ENCODE data around the gene MAN2A1. TPM values are rescaled to one million over a fixed set of nuclear protein-coding genes. Genes with fewer than 3 reads are reported as not detected.

The MAN2A1 gene
- total and polyA plus RNA-seq, 4 donors = 29.5 to 107 (median 42.0) TPM

- no peak overlapping the region for H3K27ac ChIP-seq (ENCODE audit: low read depth, low read length)
- H3K9me3 ChIP-seq (ENCODE audit: control insufficient read depth, insufficient read depth, low read length) = no peaks in the 10 kb centered on the region
- no peaks in the 10 kb centered on the region for H3K36me3 ChIP-seq (ENCODE audit: control insufficient read depth, insufficient read depth, low read length)
- H3K27me3 ChIP-seq (ENCODE audit: control insufficient read depth, insufficient read depth, low read length) = no peaks in the 10 kb centered on the region
- H3K4me3 ChIP-seq (ENCODE audit: low read depth, low read length) = no peak overlapping the region
- WGBS (ENCODE audit: insufficient coverage) = no CpG with 5 or more reads among the region's 5 CpGs
- no peaks in the 10 kb centered on the region for H3K4me1 ChIP-seq (ENCODE audit: control insufficient read depth, insufficient read depth, low read length)
- DNase-seq (ENCODE audit: low read depth in 4 of 6, low spot score in 6 of 6) = no peak
Observed at GRCh38 chr5:109779036-109779735, 89.5 kb downstream of the MAN2A1 start.

- WGBS (ENCODE audit: insufficient coverage) = no CpG with 5 or more reads among the region's 2 CpGs
Observed at GRCh38 chr5:109784687-109785086, 95.0 kb downstream of the MAN2A1 start.

GRCh38 chr5:109786206-109786855 lies 96.6 kb downstream of the MAN2A1 start:
- H3K4me3 ChIP-seq (ENCODE audit: low read depth, low read length) = no peak overlapping the region
- no peaks in the 10 kb centered on the region for H3K4me1 ChIP-seq (ENCODE audit: control insufficient read depth, insufficient read depth, low read length)
- H3K9me3 ChIP-seq (ENCODE audit: control insufficient read depth, insufficient read depth, low read length) = no peaks in the 10 kb centered on the region
- no peaks in the 10 kb centered on the region for H3K36me3 ChIP-seq (ENCODE audit: control insufficient read depth, insufficient read depth, low read length)
- H3K27ac ChIP-seq (ENCODE audit: low read depth, low read length) = no peak overlapping the region
- 100% methylated on average over 1 of the region's 5 CpGs for WGBS (ENCODE audit: insufficient coverage)
- no peaks in the 10 kb centered on the region for H3K27me3 ChIP-seq (ENCODE audit: control insufficient read depth, insufficient read depth, low read length)
- no peak for DNase-seq (ENCODE audit: low read depth in 4 of 6, low spot score in 6 of 6)

More at GRCh38 chr5:109784687-109785086, 95.0 kb downstream of the MAN2A1 start:
- Histone ChIP-seq H3K27me3 (ENCODE audit: control insufficient read depth, insufficient read depth, low read length) (no peaks in the 10 kb centered on the region), H3K4me1 (ENCODE audit: control insufficient read depth, insufficient read depth, low read length) (no peaks in the 10 kb centered on the region), H3K36me3 (ENCODE audit: control insufficient read depth, insufficient read depth, low read length) (no peaks in the 10 kb centered on the region), H3K9me3 (ENCODE audit: control insufficient read depth, insufficient read depth, low read length) (no peaks in the 10 kb centered on the region), H3K27ac (ENCODE audit: low read depth, low read length) (no peak overlapping the region), H3K4me3 (ENCODE audit: low read depth, low read length) (no peak overlapping the region)
- DNase-seq (ENCODE audit: low read depth in 4 of 6, low spot score in 6 of 6) = no peak

- Histone ChIP-seq H3K27me3 (ENCODE audit: control insufficient read depth, insufficient read depth, low read length) (no peaks in the 10 kb centered on the region), H3K4me1 (ENCODE audit: control insufficient read depth, insufficient read depth, low read length) (no peaks in the 10 kb centered on the region), H3K4me3 (ENCODE audit: low read depth, low read length) (no peak overlapping the region), H3K9me3 (ENCODE audit: control insufficient read depth, insufficient read depth, low read length) (no peaks in the 10 kb centered on the region), H3K27ac (ENCODE audit: low read depth, low read length) (no peak overlapping the region), H3K36me3 (ENCODE audit: control insufficient read depth, insufficient read depth, low read length) (no peaks in the 10 kb centered on the region)
- WGBS (ENCODE audit: insufficient coverage) = 100% methylated on average over 2 of the region's 3 CpGs
- DNase-seq (ENCODE audit: low read depth in 4 of 6, low spot score in 6 of 6) = no peak
Observed at GRCh38 chr5:109788596-109788995, 98.9 kb downstream of the MAN2A1 start.

GRCh38 chr5:109792613-109793012 lies 102.9 kb downstream of the MAN2A1 start:
- H3K4me1 ChIP-seq (ENCODE audit: control insufficient read depth, insufficient read depth, low read length) = no peaks in the 10 kb centered on the region
- DNase-seq (ENCODE audit: low read depth in 4 of 6, low spot score in 6 of 6) = no peak
- H3K4me3 ChIP-seq (ENCODE audit: low read depth, low read length) = no peak overlapping the region
- no peaks in the 10 kb centered on the region for H3K36me3 ChIP-seq (ENCODE audit: control insufficient read depth, insufficient read depth, low read length)
- WGBS (ENCODE audit: insufficient coverage) = no CpG with 5 or more reads among the region's 1 CpG
- H3K27me3 ChIP-seq (ENCODE audit: control insufficient read depth, insufficient read depth, low read length) = no peaks in the 10 kb centered on the region
- no peak overlapping the region for H3K27ac ChIP-seq (ENCODE audit: low read depth, low read length)
- no peaks in the 10 kb centered on the region for H3K9me3 ChIP-seq (ENCODE audit: control insufficient read depth, insufficient read depth, low read length)

GRCh38 chr5:109803854-109804253 lies 114.1 kb downstream of the MAN2A1 start:
- Histone ChIP-seq H3K4me1 (ENCODE audit: control insufficient read depth, insufficient read depth, low read length) (no peaks in the 10 kb centered on the region), H3K27ac (ENCODE audit: low read depth, low read length) (no peak overlapping the region), H3K9me3 (ENCODE audit: control insufficient read depth, insufficient read depth, low read length) (no peaks in the 10 kb centered on the region), H3K4me3 (ENCODE audit: low read depth, low read length) (no peak overlapping the region), H3K36me3 (ENCODE audit: control insufficient read depth, insufficient read depth, low read length) (no peaks in the 10 kb centered on the region), H3K27me3 (ENCODE audit: control insufficient read depth, insufficient read depth, low read length) (no peaks in the 10 kb centered on the region)
- no CpG with 5 or more reads among the region's 2 CpGs for WGBS (ENCODE audit: insufficient coverage)
- no peak for DNase-seq (ENCODE audit: low read depth in 4 of 6, low spot score in 6 of 6)

GRCh38 chr5:109805472-109805871 lies 115.7 kb downstream of the MAN2A1 start:
- Histone ChIP-seq H3K27me3 (ENCODE audit: control insufficient read depth, insufficient read depth, low read length) (no peaks in the 10 kb centered on the region), H3K36me3 (ENCODE audit: control insufficient read depth, insufficient read depth, low read length) (no peaks in the 10 kb centered on the region), H3K4me1 (ENCODE audit: control insufficient read depth, insufficient read depth, low read length) (no peaks in the 10 kb centered on the region), H3K27ac (ENCODE audit: low read depth, low read length) (no peak overlapping the region), H3K4me3 (ENCODE audit: low read depth, low read length) (no peak overlapping the region), H3K9me3 (ENCODE audit: control insufficient read depth, insufficient read depth, low read length) (no peaks in the 10 kb centered on the region)
- 80% methylated on average over 1 of the region's 3 CpGs for WGBS (ENCODE audit: insufficient coverage)
- DNase-seq (ENCODE audit: low read depth in 4 of 6, low spot score in 6 of 6) = no peak

- H3K27ac ChIP-seq (ENCODE audit: low read depth, low read length) = no peak overlapping the region
- 42% methylated on average over 1 of the region's 3 CpGs for WGBS (ENCODE audit: insufficient coverage)
- DNase-seq (ENCODE audit: low read depth in 4 of 6, low spot score in 6 of 6) = peak in 1 of 6 donors; percentile 14
Observed at GRCh38 chr5:109805883-109806282, 116.2 kb downstream of the MAN2A1 start.

GRCh38 chr5:109812698-109813097 lies 123.0 kb downstream of the MAN2A1 start:
- Histone ChIP-seq H3K9me3 (ENCODE audit: control insufficient read depth, insufficient read depth, low read length) (no peaks in the 10 kb centered on the region), H3K36me3 (ENCODE audit: control insufficient read depth, insufficient read depth, low read length) (no peaks in the 10 kb centered on the region), H3K27me3 (ENCODE audit: control insufficient read depth, insufficient read depth, low read length) (no peaks in the 10 kb centered on the region), H3K4me1 (ENCODE audit: control insufficient read depth, insufficient read depth, low read length) (no peaks in the 10 kb centered on the region), H3K27ac (ENCODE audit: low read depth, low read length) (no peak overlapping the region), H3K4me3 (ENCODE audit: low read depth, low read length) (no peak overlapping the region)
- no peak for DNase-seq (ENCODE audit: low read depth in 4 of 6, low spot score in 6 of 6)
- no CpG with 5 or more reads among the region's 2 CpGs for WGBS (ENCODE audit: insufficient coverage)

More at GRCh38 chr5:109805883-109806282, 116.2 kb downstream of the MAN2A1 start:
- Histone ChIP-seq H3K4me3 (ENCODE audit: low read depth, low read length) (no peak overlapping the region), H3K36me3 (ENCODE audit: control insufficient read depth, insufficient read depth, low read length) (no peaks in the 10 kb centered on the region), H3K27me3 (ENCODE audit: control insufficient read depth, insufficient read depth, low read length) (no peaks in the 10 kb centered on the region), H3K4me1 (ENCODE audit: control insufficient read depth, insufficient read depth, low read length) (no peaks in the 10 kb centered on the region), H3K9me3 (ENCODE audit: control insufficient read depth, insufficient read depth, low read length) (no peaks in the 10 kb centered on the region)

GRCh38 chr5:109816732-109817131 lies 127.0 kb downstream of the MAN2A1 start:
- no CpG with 5 or more reads among the region's 1 CpG for WGBS (ENCODE audit: insufficient coverage)
- Histone ChIP-seq H3K27ac (ENCODE audit: low read depth, low read length) (no peak overlapping the region), H3K4me3 (ENCODE audit: low read depth, low read length) (no peak overlapping the region), H3K9me3 (ENCODE audit: control insufficient read depth, insufficient read depth, low read length) (no peaks in the 10 kb centered on the region), H3K36me3 (ENCODE audit: control insufficient read depth, insufficient read depth, low read length) (no peaks in the 10 kb centered on the region), H3K27me3 (ENCODE audit: control insufficient read depth, insufficient read depth, low read length) (no peaks in the 10 kb centered on the region), H3K4me1 (ENCODE audit: control insufficient read depth, insufficient read depth, low read length) (no peaks in the 10 kb centered on the region)
- no peak for DNase-seq (ENCODE audit: low read depth in 4 of 6, low spot score in 6 of 6)
